8988T (cell line): Measurements from ENCODE around the gene EIF2B1.
"Not testable (repeated sequence)": the region's sequence is repeated elsewhere in the genome, so short reads cannot be mapped to it uniquely, and the experiment has no call there.

Experiments used
- DNase-seq: peaks from one replicate; pipeline ENCODE4 v3.0.0; 2011

EIF2B1 gene

DNA sequence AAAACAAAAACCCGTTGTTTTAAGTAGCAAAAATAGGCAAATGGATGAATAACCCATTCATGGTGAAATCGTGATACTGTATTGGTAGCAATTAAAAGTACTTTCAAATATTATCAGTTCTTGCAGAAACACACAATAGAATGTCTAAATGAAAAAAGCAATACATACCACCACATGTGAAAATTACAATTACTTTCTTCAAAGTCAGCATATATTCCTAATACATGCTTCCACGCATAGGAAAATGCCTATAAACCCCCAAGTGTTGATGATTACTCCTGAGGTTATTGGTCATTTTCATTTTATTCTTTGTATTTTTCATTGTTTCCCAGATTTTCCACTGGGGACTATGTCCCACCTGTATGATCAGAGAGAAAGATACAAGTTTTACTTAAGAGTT, 16.3 kb downstream of the EIF2B1 start:
- no peak for DNase-seq

DNA sequence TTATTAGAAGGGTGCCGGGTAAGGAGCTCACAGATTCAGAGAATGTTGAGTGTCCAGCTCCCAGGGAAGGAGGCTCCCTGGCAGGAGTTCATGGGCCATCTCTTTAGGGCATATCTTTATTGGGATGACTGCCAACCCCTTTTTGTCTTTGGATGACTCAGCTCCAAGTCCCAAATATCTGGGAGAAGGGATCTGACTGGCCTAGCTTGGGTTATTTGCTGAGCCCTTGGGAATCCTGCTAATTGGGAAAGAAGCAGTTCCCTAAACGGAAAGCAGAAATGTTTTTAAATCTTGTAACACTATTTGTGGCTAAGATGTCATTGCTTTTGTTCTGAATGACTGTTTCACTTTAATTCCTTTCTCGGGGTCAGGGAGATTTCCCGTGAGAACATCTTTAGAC, 19.0 kb downstream of the EIF2B1 start:
- no peak for DNase-seq

DNA sequence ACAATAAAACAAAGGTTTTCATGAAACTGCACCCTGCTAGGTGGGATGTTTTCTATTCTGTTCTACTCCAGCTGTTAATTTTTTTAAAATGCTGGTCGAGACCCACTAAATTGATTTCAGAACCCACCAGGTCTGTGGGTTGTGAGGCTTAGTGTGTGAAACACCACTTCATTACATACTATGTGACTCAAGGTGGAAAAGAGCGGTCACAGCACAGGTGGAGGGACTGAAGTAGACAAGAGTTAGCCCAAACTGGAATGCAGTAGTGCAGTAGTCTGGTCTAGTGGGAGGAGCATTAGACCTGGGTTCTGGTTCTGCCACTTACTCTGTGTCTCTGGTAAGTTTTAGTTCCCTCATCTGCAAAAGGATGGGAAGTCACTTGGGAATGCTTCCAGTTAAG, 19.4 kb downstream of the EIF2B1 start:
- DNase-seq, result no peak

DNA sequence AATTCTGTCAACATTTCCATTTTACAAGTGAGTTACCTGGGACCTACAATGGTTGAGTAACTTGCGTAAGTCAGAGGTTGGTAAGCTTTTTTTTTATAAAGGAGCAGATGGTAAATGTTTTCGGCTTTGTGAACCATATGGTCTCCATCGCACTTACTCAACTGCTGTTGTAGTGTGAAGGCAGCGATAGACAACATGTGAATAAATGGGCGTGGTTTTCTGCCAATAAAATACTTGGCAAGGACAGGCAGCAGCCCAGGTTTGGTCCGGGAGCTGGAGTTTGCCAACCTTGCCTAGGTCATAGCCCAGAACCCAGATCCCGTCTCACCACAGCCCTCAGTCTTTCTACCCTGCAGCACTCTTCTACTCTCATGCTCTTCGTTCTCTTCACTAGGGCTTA, 25.3 kb downstream of the EIF2B1 start:
- no peak for DNase-seq

DNA sequence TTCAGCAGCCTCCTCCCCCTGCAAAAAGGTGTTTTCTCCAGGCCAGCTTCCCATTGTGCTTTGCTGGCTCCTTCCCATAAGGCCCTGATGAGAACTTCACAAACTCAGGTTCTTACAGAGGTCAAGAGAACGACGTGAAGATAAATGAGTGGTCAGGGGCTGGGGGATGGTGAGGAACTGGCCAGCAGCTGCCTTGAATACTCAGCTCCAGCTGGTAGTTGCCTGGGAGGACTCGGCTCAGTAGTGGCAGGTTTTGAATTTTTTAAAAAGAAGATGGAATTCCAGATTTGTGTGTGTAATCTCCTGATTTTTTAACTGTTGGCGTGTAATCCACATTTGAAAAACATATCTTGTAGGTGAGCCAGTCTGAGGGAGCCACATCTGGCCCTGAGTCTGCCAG, 25.7 kb downstream of the EIF2B1 start:
- no peak for DNase-seq

DNA sequence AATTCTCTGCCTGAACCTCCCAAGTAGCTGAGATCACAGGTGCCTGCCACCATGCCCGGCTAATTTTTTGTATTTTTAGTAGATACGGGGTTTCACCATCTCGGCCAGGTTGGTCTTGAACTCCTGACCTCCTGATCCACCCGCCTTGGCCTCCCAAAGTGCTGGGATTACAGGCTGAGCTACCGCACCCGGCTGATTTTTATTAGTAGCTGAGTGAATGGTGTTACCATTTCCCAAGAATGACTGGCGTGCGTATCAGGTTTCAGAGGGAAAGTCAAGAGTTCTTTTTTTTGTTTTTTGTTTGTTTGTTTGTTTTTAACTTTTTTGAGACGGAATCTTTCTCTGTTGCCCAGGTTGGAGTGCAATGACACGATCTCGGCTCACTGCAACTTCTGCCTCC, 30.0 kb downstream of the EIF2B1 start:
- not testable (repeated sequence) for DNase-seq

DNA sequence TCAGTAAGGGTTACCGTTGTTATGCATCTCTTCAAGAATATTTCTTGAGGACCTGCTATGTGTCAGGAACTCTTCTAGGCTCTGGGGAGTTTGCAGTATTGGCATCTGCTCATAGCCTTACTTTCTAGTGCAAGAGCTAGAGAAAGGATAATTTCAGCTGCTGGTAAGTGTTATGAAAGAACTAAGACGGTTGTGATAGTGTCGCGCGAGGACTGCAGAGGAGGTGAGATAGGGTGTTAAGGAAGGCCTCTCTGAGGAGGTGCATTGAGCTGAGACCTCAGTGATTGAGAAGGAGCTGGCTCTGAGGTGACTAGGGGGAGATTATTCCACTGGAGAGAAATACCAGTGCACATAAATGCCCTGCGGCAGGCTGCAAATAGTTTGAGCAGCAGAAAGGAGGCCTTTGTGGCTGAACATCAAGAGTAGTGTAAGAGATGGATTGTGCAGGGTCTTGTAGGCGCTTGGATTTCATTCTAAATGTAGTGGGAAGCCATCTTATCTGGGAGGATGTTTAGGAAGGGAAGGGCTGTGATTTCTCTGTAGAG, 30.8 kb downstream of the EIF2B1 start:
- DNase-seq, result no peak

DNA sequence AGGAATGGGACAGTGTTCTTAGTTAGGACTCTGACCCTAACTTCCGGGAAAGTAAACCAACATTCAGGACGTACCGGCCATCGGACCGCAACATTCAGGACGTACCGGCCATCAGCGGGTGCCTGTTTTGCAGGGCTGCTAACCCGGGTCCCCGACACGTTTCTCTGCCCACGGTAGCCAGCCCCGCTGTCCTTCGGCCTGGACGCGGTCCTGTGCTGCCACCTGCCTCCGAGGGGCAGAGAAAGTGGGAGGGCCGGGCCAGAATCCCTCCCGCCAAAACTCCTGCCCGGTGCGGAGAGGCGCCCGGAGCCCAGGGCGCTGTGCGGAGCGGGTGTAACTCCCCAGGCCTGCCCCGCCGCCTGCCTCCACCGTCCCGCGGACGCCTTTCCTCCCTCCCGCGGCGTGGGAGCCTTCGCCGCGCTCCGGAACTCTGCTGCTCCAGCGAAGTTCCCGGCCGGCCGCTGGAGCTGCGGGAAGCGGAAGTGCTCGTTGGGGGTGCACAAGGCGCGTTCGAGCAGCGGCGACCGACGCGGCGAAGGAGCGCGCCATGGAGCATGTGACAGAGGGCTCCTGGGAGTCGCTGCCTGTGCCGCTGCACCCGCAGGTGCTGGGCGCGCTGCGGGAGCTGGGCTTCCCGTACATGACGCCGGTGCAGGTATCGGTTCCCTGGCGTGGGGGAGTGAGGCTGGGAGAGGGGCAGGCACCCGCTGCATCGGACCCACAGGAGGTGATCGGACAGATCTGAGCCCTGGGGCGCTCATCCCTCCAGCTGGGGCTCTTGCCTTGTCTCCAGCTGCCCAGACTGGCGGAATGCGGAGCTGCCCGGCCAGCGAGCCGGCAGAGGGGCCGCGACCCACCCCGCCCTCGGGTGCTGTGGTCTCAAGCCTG, 31.6 kb downstream of the EIF2B1 start, which contains the start of gene DDX55:
DDX55 (plus strand) TSS at position 498 of the 888 bp plus-strand sequence; CDS start at position 548, 50 bp downstream.
- DNase-seq, result peak; percentile 41

DNA sequence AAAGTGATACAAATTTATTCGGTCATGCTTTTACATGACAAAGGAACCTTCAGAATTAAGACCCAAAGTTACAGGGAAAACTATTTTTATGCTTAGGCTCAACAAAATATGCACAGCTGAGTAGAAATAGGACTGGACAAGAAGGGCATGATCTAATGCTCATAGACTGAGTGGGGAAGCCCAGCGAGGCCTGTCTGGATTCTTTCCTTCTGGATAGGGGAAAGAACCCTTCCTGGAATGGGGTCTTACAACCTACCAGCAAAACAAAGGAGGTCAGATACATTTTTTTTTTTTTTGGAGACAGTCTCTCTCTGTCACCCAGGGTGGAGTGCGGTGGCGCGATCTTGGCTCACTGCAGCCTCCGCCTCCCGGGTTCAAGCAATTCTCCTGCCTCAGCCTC, 33.8 kb downstream of the EIF2B1 start:
- no peak for DNase-seq

DNA sequence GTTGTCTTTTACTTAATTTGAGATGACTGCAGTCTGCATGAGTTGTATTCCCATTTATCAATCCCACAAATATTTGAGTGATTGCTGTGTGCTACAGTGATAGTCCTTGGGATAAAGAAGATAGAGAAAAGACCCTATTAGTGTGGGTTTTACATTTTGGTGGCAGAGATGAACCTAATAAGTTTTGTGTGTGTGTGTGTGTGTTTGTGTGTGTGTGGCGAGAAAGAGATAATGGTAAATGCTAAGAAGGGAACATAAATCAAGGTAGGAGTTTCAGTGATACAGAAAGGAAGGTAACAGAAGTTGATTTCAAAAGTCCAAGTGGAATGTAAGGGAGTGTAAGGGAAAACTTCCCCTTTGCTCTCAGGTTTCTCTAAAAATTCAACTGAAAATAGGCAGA, 34.2 kb downstream of the EIF2B1 start:
- no peak for DNase-seq

DNA sequence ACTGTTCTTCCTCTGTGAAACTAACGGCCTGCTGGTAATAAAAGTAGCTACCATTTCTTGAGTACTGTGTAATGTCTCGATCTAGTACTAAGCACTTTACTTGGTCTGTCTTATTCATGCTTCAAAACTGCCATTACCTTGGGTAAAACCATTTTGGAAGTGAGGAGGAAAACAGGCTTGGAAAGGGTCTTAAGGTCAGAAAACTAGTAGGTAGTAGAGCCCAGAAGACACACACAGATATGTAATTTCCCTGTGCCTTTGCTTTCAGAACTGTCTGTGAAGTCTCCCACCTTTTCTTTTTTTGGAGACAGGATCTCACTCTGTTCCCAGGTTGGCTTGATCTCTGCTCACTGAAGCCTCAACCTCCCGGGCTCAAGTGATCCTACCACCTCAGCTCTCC, 35.0 kb downstream of the EIF2B1 start:
- no peak for DNase-seq

DNA sequence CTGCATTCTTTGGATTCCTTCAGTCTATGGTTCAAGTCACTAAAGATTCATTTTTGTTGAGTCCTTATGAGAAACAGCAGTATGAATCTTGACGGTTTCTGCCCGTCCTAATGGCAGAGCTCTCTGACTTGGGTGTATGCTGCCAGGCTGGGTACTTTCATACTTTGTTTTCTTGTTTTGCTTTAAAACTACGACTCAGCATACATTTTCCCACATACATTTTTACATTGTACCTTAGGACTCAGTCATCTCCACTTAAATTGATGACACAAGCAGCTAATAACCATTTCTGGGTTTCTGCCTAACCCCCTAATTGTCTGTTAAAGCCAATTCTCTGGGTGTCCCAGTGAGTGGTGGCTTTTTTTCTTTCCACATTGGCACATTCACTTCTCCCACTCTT, 36.4 kb downstream of the EIF2B1 start:
- no peak for DNase-seq

DNA sequence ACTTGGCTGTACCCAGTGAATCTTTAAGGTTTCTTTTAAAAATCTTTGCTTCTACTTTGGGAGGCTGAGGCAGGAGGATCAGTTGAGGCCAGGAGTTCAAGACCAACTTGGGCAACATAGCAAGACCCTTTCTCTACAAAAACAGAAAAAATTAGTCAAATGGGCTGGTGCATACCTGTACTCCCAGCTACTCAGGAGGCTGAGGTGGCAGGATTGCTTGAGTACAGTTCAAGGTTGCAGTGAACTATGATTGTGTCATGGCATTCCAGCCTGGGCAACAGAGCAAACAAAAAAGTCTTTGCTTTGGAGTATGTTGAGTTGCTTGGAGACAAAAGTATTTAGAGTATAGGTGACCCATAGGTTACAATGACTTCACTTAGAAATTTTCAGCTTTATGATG, 37.8 kb downstream of the EIF2B1 start:
- DNase-seq, result no peak

DNA sequence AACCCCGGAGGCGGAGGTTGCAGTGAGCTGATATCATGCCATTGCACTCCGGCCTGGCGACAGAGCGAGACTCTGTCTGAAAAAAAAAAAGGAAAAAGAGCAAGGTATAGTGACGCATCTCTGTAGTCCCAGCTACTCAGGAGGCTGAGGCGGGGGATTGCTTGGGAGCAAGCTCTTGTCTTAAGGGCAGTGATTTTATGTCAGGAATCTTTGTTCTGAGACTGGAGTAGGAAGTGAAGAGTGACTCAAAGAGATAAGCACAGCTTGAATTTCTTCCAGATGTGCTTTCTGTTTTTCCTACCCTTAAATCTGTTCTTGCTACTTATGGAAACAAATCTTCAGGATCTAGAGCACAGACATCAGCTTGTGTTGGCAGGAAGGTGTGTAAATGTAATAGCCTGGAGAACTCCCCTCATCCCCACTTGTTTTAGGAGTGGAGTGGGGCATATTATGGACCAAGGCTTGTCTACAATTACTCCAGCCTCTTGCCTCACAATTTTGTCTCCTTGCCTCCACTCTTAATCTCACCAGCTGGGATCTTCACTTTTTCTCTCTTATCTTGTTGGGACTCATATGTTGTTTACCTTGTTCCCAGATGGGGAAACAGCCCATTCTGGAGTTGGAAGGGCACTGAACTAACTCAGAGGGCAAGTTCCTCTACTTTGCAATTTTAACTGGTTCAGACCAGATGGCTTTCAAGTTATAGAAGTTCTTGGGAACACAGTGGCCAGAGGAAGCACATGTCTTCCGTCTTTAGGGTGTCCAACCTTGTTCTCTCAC, 41.6 kb downstream of the EIF2B1 start:
- no peak for DNase-seq

DNA sequence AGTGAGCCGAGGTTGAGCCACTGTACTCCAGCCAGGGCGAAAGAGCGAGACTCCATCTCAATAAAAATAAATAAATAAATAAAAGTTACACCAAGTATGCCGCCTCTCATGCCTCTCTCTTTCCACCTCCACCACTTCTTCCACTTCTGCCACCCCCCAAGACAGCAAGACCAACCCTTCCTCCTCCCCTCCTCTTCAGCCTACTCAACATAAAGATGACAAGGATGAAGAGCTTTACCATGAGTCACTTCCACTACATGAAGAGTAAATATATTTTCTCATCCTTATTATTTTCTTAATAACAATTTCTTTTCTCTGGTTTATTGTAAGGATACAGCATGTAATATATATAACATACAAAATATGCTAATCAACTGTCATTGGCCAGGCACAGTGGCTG, 52.7 kb downstream of the EIF2B1 start:
- no peak for DNase-seq

DNA sequence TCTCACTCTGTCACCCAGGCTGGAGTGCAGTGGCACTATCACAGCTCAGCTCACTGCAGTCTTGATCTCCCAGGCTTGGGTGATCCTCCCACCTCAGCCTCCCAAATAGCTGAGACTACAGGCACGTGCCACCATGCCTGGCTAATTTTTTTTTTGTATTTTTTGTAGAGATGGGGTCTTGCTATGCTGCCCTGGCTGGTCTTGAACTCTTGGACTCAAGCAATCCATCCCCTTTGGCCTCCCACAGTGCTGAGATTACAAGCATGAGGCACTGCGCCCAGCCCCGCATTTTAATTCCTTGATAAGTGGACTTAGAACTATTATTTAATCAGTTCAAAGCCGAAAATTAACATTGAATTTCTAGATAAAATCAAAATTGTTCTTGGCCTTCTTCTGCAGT, 54.7 kb downstream of the EIF2B1 start:
- not testable (repeated sequence) for DNase-seq

DNA sequence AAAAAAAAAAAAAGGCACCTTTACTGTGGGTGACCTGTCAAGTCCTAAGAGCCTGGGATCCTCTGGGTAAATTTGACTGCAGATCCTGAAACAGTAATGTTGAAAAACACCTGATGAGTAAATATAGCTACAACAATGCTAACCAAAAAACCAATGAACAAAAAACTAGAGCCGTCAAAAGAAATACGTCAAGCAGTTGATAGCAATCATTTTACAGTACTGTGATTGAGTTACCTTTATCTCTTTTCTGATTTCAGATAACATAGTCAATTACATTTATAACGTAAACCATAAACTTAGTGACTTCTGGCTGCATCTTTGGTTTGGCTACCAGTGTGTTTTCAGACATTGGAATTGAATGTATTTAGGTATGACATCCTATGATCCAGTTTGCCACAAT, 55.2 kb downstream of the EIF2B1 start:
- DNase-seq, result no peak

DNA sequence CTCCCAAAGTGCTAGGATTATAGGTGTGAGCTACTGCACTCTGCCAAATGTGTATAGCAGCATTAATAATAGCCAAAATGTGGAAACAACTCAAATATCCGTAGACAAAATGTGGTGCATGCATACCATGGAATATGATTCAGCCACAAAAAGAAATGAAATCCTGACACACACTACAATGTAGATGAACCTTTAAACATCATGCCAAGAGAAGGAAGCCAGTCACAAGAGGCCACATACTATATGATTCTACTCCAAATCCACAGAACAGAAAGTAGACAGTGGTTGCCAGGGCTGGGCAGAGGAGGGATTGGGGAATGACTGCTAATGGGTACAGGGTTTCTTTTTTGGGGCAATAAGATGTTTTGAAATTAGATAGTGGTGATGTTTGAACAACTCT, 56.9 kb downstream of the EIF2B1 start:
- no peak for DNase-seq

DNA sequence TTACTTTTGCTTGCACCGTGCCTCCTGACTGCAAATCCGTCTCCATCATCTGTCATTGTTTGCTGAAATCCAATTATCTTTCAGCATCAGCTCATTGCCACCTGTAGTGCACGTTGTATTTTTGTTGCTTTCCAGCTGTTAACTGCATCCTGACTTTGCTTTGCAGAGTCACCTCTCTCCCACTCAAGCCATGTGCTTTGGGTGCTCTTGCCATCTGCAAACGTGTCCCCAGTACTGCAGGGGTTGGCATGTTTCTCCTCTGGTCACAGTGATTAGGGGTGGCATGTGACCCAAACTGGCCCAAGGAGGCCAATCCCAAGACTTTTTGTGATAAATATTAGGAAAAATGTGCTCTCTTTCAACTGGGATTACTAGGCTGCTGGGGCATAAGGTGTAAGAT, 59.6 kb downstream of the EIF2B1 start:
- DNase-seq, result no peak

DNA sequence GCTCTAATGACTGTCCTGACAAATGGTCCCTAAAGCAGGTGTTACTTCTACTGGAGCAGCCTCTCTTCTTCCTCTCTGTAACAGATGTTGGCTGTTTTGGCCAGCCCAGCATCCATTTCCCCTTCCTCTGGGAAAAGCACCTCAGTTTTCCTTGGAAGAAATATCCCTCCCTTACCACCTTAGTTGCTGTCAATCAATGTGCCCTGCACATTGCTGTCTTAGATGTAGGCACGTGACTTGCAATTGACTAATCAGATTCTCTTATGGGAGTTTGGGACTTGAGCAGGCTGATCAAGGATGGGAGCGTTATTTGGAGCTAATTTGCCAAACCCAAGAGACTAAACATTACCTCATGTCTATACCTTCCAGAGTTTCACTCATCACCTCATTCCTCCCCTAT, 61.1 kb downstream of the EIF2B1 start:
- no peak for DNase-seq

DNA sequence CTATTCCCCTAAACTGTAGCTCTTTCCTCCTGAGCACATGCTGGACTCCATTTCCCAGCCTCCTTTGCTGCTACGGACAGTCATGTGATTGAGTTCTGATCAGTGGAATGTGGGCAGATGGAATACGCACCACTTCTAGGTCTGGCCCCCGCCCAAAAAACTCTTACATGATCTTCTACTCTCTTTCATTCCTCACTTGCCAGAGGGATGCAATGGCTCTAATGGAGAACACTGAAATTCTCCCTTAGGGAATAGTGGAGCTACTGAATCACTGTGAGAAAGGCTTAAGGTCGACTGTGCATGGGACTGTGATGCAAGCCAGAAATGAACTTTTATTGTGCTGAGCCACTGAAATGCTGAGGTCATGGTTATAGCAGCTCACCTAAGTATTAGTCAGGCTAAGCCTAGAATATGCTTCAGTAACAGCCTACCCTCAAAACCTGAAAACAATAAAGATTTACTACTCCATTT, 62.1 kb downstream of the EIF2B1 start:
- no peak for DNase-seq
